Brain microvascular endothelial cell (primary cell): ENCODE measurements around the gene MMS22L.

Experiments used
- DNase-seq: peaks from one replicate; pipeline ENCODE4 v3.0.0-alpha.2; 2020
- H3K27ac ChIP-seq: fragments of 250-450 bp; sonication (Bioruptor Pico); 2 replicates; pipeline ENCODE4 v1.5.1; 2020; ENCODE audit warnings: mild to moderate bottlenecking, moderate library complexity
- H3K27me3 ChIP-seq: fragments of 250-450 bp; sonication (Bioruptor Pico); replicated peaks from 2 replicates; pipeline ENCODE4 v1.5.1; 2020; ENCODE audit warnings: mild to moderate bottlenecking
- H3K36me3 ChIP-seq: fragments of 250-450 bp; sonication (Bioruptor Pico); replicated peaks from 2 replicates; pipeline ENCODE4 v1.5.1; 2020; ENCODE audit warnings: mild to moderate bottlenecking
- H3K4me3 ChIP-seq: 2 replicates; pipeline ENCODE4 v1.5.1; 2011; ENCODE audit warnings: low read depth, mild to moderate bottlenecking, control low read depth, low read length, moderate library complexity
- CTCF ChIP-seq: IDR thresholded peaks from 2 replicates; pipeline ENCODE4 v1.5.1; 2011; ENCODE audit warnings: low read depth, mild to moderate bottlenecking, moderate library complexity, low read length, control low read depth, inconsistent platforms; ENCODE audit errors: missing control alignments
- in situ Hi-C: cut with HindIII; loops from 2 replicates; pipeline ENCODE4 v1.10.0; 2017; ENCODE audit warnings: low sequenced_read_pairs, low pct_ligation_motif_present

The MMS22L gene

GRCh38 chr6:97120511-97120910, 162.5 kb downstream of the MMS22L start:
- H3K36me3 ChIP-seq, result no peaks in the 10 kb centered on the region
- TF ChIP-seq CTCF, result no peak
- no peak for DNase-seq
- H3K4me3 ChIP-seq, result no peak overlapping the region
- H3K27me3 ChIP-seq, result no peaks in the 10 kb centered on the region
- no peak overlapping the region for H3K27ac ChIP-seq
- in situ Hi-C loops, result no loop called here

- no peak overlapping the region for H3K27ac ChIP-seq
- no peaks in the 10 kb centered on the region for H3K36me3 ChIP-seq
- no peak for TF ChIP-seq CTCF
- H3K27me3 ChIP-seq, result no peaks in the 10 kb centered on the region
- in situ Hi-C loops, result no loop called here
- no peak for DNase-seq
- H3K4me3 ChIP-seq, result no peak overlapping the region
Measured at GRCh38 chr6:97114645-97115044, 168.4 kb downstream of the MMS22L start.

GRCh38 chr6:97113170-97113569, 169.8 kb downstream of the MMS22L start:
- H3K36me3 ChIP-seq, result no peaks in the 10 kb centered on the region
- H3K27me3 ChIP-seq, result no peaks in the 10 kb centered on the region
- no peak overlapping the region for H3K27ac ChIP-seq
- H3K4me3 ChIP-seq, result no peak overlapping the region
- no peak for DNase-seq
- no peak for TF ChIP-seq CTCF
- in situ Hi-C loops, result no loop called here

GRCh38 chr6:97111243-97111642, 171.8 kb downstream of the MMS22L start:
- in situ Hi-C loops, result no loop called here
- no peak for DNase-seq
- H3K36me3 ChIP-seq, result no peaks in the 10 kb centered on the region
- no peak for TF ChIP-seq CTCF
- H3K4me3 ChIP-seq, result no peak overlapping the region
- H3K27me3 ChIP-seq, result no peaks in the 10 kb centered on the region
- H3K27ac ChIP-seq, result no peak overlapping the region

- H3K27ac ChIP-seq, result no peak overlapping the region
- H3K4me3 ChIP-seq, result no peak overlapping the region
- no peak for TF ChIP-seq CTCF
- no peak for DNase-seq
- in situ Hi-C loops, result no loop called here
- H3K27me3 ChIP-seq, result no peaks in the 10 kb centered on the region
- no peaks in the 10 kb centered on the region for H3K36me3 ChIP-seq
Measured at GRCh38 chr6:97110626-97111025, 172.4 kb downstream of the MMS22L start.

GRCh38 chr6:97110149-97110548, 172.9 kb downstream of the MMS22L start:
- H3K4me3 ChIP-seq, result no peak overlapping the region
- no peak overlapping the region for H3K27ac ChIP-seq
- DNase-seq, result no peak
- in situ Hi-C loops, result no loop called here
- H3K36me3 ChIP-seq, result no peaks in the 10 kb centered on the region
- no peak for TF ChIP-seq CTCF
- no peaks in the 10 kb centered on the region for H3K27me3 ChIP-seq
